Right atrium auricular region (tissue), 2 donors: ENCODE measurements around the gene APOBR. TPM values are rescaled to one million over a fixed set of nuclear protein-coding genes. Genes with fewer than 3 reads are reported as not detected.
"Not testable (repeated sequence)": the region's sequence is repeated elsewhere in the genome, so short reads cannot be mapped to it uniquely, and the experiment has no call there.

ENCODE experiments used
- DNase-seq: peaks from one replicate; pipeline ENCODE4 v3.0.0-alpha.2; 2019; ENCODE audit warnings: low spot score
- H3K27ac ChIP-seq, 2 donors: fragments of 200-600 bp; sonication (generic); 1 replicate in 1 of 2; 2 replicates in 1 of 2; pipeline ENCODE4 v1.5.1; 2016 to 2019
- H3K27me3 ChIP-seq, 2 donors: fragments of 200-600 bp; sonication (generic); one replicate each; pipeline versions ENCODE4 v1.5.1 to v1.6.0; 2017 to 2019
- H3K36me3 ChIP-seq: fragments of 200-600 bp; sonication (generic); one replicate; pipeline ENCODE4 v1.5.1; 2016
- H3K4me1 ChIP-seq, 2 donors: fragments of 200-600 bp; sonication (generic); one replicate each; pipeline versions ENCODE4 v1.5.1 to v1.6.0; 2017 to 2019
- H3K4me3 ChIP-seq, 2 donors: fragments of 200-600 bp; sonication (generic); 1 replicate in 1 of 2; 2 replicates in 1 of 2; pipeline ENCODE4 v1.5.1; 2017 to 2019; ENCODE audit warnings: mild to moderate bottlenecking in 1 of 2, moderate library complexity in 1 of 2
- H3K9me3 ChIP-seq, 2 donors: fragments of 200-600 bp; sonication (generic); one replicate each; pipeline ENCODE4 v1.5.1; 2019
- CTCF ChIP-seq, 2 donors: fragments of 200-600 bp; sonication (generic); IDR thresholded peaks; one replicate each; pipeline ENCODE4 v1.5.1; 2019; ENCODE audit warnings: antibody characterized with exemption in 2 of 2
- total RNA-seq, 2 donors: library from RNA; depleted of rRNA; stranded (reverse); fragments of >200 nt; gene quantifications; one replicate each; pipeline ENCODE4 v1.1.0, GENCODE V29; 2016

Gene APOBR
- total RNA-seq, 2 donors from 2014 or later = 0.78 to 2.0 TPM

- TF ChIP-seq CTCF (IDR thresholded peaks at IDR 0.05) = no peak
- H3K27ac ChIP-seq = no peak overlapping the region
Measured at GRCh38 chr16:28544998-28545397, 50.6 kb downstream of the APOBR start.

GRCh38 chr16:28545964-28546363, 51.5 kb downstream of the APOBR start:
- not testable (repeated sequence) for H3K27me3 ChIP-seq, H3K4me3 ChIP-seq

More at GRCh38 chr16:28544998-28545397, 50.6 kb downstream of the APOBR start:
- DNase-seq = no peak
- no peaks in the 10 kb centered on the region for H3K9me3 ChIP-seq
- no peaks in the 10 kb centered on the region for H3K27me3 ChIP-seq
- H3K36me3 ChIP-seq = no peaks in the 10 kb centered on the region
- H3K4me3 ChIP-seq = no peak overlapping the region
- no peaks in the 10 kb centered on the region for H3K4me1 ChIP-seq

GRCh38 chr16:28546626-28547025, 52.2 kb downstream of the APOBR start:
- no peak for TF ChIP-seq CTCF (IDR thresholded peaks at IDR 0.05)
- Histone ChIP-seq H3K4me3 (no peak overlapping the region), H3K27me3 (no peaks in the 10 kb centered on the region)

More at GRCh38 chr16:28545964-28546363, 51.5 kb downstream of the APOBR start:
- H3K4me1 ChIP-seq, DNase-seq, H3K36me3 ChIP-seq, H3K9me3 ChIP-seq, H3K27ac ChIP-seq: not testable (repeated sequence)

GRCh38 chr16:28548306-28548802, 53.9 kb downstream of the APOBR start:
- Histone ChIP-seq H3K27ac (no peak overlapping the region), H3K36me3 (no peaks in the 10 kb centered on the region), H3K4me3 (no peak overlapping the region), H3K9me3 (no peaks in the 10 kb centered on the region), H3K4me1 (no peaks in the 10 kb centered on the region), H3K27me3 (no peaks in the 10 kb centered on the region)
- TF ChIP-seq CTCF (IDR thresholded peaks at IDR 0.05) = no peak
- no peak for DNase-seq

More at GRCh38 chr16:28546626-28547025, 52.2 kb downstream of the APOBR start:
- Histone ChIP-seq H3K4me1 (no peaks in the 10 kb centered on the region), H3K27ac (no peak overlapping the region), H3K9me3 (no peaks in the 10 kb centered on the region), H3K36me3 (no peaks in the 10 kb centered on the region)
- DNase-seq = no peak

Other genes with a start within 250 kb of the APOBR start
- under 1 TPM; 0.47 to 0.52 TPM for gene SBK1, start 202.1 kb upstream of the APOBR start, total RNA-seq
- gene NPIPB6, start 131.1 kb upstream of the APOBR start, total RNA-seq = 1 to 10 TPM in 1 of 2 donors, not detected in 1; 1.1 TPM
- gene EIF3CL, start 90.8 kb upstream of the APOBR start, total RNA-seq = 100 to 1,000 TPM in 1 of 2 donors, 10 to 100 TPM in 1; 89.0 to 124 TPM
- gene NPIPB7, start 22.3 kb upstream of the APOBR start, total RNA-seq = not detected
- gene CLN3, start 2.6 kb upstream of the APOBR start, total RNA-seq = 10 to 100 TPM; 16.5 to 16.9 TPM
- not detected for gene IL27, start 12.2 kb downstream of the APOBR start, total RNA-seq
- gene NUPR1, start 44.3 kb downstream of the APOBR start, total RNA-seq = 10 to 100 TPM; 12.4 to 26.9 TPM
- gene SGF29, start 59.3 kb downstream of the APOBR start, total RNA-seq = 10 to 100 TPM; 14.2 to 21.8 TPM
- 1 to 10 TPM; 1.9 to 2.7 TPM for gene SULT1A2, start 102.4 kb downstream of the APOBR start, total RNA-seq
- gene SULT1A1, start 115.4 kb downstream of the APOBR start, total RNA-seq = 10 to 100 TPM; 37.9 to 38.1 TPM
- not detected for gene NPIPB8, start 143.4 kb downstream of the APOBR start, total RNA-seq
- 100 to 1,000 TPM; 161 to 202 TPM for gene EIF3C, start 216.8 kb downstream of the APOBR start, total RNA-seq